GM19025 (cell line): ENCODE measurements around the gene ANKRD18B.
"Not testable (repeated sequence)": the region's sequence is repeated elsewhere in the genome, so short reads cannot be mapped to it uniquely, and the experiment has no call there.

Experiments used
- ATAC-seq: cut with Tn5 transposase; IDR thresholded peaks from one replicate; pipeline ENCODE4 v1.9.1; 2021; ENCODE audit warnings: mild to moderate bottlenecking, low read depth, moderate library complexity; ENCODE audit not compliant: unreplicated experiment

Gene ANKRD18B

GRCh38 chr9:33600911-33601310 lies 76.9 kb downstream of the ANKRD18B start:
- not testable (repeated sequence) for ATAC-seq

DNA sequence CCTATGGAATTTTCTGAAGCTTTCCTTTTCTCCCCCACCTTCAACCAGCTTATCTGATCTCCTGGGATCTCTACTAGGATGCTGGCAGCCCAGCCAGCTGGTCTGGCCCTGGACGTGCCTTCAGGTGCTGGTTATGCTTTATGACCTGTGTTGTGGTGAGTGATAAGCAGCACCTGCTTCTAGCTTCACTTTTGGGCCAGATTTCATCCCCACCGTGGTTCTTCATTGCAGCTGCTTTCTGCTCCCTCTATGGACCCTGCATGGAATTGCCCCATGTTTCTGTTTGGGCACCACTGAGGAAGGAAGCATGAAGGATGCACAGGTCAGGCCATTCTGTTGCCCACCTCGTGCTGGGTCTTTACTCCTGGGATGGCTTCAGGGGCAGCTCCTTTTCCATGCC lies 80.2 kb downstream of the ANKRD18B start:
- not testable (repeated sequence) for ATAC-seq

GRCh38 chr9:33604936-33605335 lies 80.9 kb downstream of the ANKRD18B start:
- not testable (repeated sequence) for ATAC-seq

GRCh38 chr9:33611358-33611757 lies 87.3 kb downstream of the ANKRD18B start:
- ATAC-seq: no peak

GRCh38 chr9:33612410-33612809 lies 88.4 kb downstream of the ANKRD18B start:
- not testable (repeated sequence) for ATAC-seq

DNA sequence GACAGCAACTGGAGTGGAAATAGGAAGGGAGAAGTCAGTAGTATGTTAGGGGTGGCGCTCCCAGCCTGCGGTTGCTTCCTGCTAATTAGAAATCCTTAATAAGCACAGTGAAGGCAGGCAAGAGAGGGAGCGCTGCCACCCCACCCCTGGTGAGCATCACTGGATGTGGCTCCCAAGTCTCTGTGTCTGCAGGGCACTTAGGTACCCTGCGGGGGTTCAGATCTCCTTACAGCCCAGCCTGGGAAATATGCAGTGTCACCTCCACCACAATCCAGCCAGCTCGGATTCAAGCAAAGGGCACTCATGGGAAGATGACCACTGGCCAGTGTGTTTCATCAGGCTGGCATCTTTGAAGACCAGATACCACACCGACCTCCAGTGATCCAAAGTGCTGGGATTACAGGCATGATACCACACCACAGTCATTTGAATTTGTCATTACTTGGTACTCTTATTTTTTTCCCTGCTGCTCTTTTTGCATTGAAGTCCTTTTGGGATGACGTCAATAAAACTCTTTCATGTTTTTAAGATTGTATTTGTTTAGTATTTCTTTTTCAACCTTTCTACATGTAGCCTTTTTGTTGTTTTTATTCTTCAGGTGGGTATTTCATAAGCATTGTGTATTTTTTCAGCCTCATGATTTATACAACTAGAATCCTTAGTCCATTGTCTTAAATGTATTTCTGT lies 90.1 kb downstream of the ANKRD18B start:
- no peak for ATAC-seq

- ATAC-seq: not testable (repeated sequence)
Observed at GRCh38 chr9:33618370-33618769, 94.3 kb downstream of the ANKRD18B start.

DNA sequence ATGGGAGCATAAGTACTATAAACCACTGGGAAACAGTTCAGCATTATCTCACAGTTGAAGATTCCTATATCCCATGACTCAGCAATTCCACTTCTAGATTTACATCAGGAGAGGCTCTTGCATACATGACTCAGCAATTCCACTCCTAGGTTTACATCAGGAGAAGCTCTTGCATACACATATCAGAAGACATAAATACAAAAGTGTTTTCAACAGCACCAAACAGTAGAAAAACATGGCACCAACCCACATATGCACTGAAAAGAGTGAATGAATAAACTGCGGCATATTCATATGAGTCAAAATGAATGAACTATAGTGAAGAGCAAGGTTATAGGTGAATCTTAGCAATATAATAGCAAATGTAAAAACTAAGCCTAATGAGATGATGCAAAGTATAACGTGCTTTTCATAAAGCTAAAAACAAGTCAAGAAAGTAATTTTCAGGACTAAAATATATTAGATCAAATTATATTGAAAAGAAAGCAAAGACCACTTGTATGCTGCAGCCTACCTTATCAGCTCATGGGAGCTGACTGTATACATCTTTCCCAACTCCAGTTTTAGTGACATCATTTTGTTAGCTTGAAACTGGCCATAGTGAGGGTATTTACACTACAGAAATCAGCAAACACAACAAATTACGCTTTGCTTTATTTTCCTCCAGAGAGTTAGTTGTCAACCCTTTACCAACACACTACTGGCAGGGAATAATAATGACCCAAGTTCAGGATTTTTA lies 95.8 kb downstream of the ANKRD18B start:
- no peak for ATAC-seq

DNA sequence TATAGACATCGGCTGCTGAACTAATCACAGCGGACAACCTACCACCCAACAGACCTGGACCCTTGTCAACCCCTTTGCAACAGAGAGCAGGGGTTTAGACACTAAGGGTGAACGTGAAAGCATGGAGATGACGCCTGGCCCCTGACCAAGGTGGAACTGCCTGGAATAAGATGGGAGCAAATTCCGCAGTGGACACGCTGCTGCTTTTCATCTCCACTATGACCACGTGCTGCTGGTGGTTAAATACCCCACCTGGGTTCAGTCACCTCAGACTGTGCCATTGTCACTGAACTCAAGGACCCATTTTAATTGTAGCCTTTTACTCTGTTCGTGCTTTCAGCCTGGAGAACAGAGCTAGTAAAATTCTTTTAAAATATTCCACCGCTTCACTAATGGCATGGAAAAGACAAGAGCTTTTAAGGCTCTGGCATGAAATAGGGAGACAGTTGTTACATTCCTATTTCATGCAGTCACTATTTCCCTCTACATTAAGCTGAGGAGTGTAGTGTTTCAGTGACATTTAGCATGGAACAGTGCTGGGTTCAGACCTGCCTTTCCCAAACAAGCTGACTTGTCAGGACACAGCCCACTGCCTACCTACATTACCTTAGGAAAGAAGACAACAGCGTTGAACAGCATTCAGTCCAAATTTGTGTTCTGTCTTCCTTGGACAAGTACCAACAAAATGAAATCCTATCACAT lies 96.8 kb downstream of the ANKRD18B start:
- no peak for ATAC-seq
